Activated naive CD4-positive, alpha-beta T cell treated with anti-CD3 and anti-CD28 coated beads for 36 hours (primary cell): Measurements from ENCODE around the gene TNFRSF21. TPM values are rescaled to one million over a fixed set of nuclear protein-coding genes. Genes with fewer than 3 reads are reported as not detected.
"Not testable (repeated sequence)": the region's sequence is repeated elsewhere in the genome, so short reads cannot be mapped to it uniquely, and the experiment has no call there.

ENCODE experiments used
- CTCF ChIA-PET: fragments of 350-600 bp; sonication (Branson Sonifier 250); formaldehyde crosslinking; loops from one replicate; lab custom pipeline; 2021; ENCODE audit warnings: antibody characterized with exemption; lab: Charles Lee
- DNase-seq: peaks from one replicate; pipeline ENCODE4 v3.0.0-alpha.2; 2020
- H3K27ac Mint-ChIP-seq: one replicate; pipeline ENCODE4 v1.8.0; 2021; ENCODE audit warnings: mild to moderate bottlenecking, mixed read lengths
- H3K27me3 Mint-ChIP-seq: one replicate; pipeline ENCODE4 v1.8.0; 2021; ENCODE audit warnings: low read depth, mixed read lengths
- H3K36me3 Mint-ChIP-seq: one replicate; pipeline ENCODE4 v1.8.0; 2021; ENCODE audit warnings: low read depth, mixed read lengths
- H3K4me1 Mint-ChIP-seq: one replicate; pipeline ENCODE4 v1.8.0; 2021; ENCODE audit warnings: low read depth, mixed read lengths
- H3K4me3 Mint-ChIP-seq: one replicate; pipeline ENCODE4 v1.8.0; 2021; ENCODE audit warnings: mild to moderate bottlenecking, moderate library complexity, mixed read lengths
- H3K9me3 Mint-ChIP-seq: one replicate; pipeline ENCODE4 v1.8.0; 2021; ENCODE audit warnings: mixed read lengths
- intact Hi-C: fragments of 100-400 bp; cut with micrococcal nuclease; formaldehyde crosslinking; loops from one replicate; pipeline ENCODE4 v1.15.1; 2023
- total RNA-seq, 2 experiments: library from RNA; stranded (reverse); gene quantifications; one replicate each; pipeline ENCODE4 v1.2.3, GENCODE V29; 2021

The TNFRSF21 gene
- total RNA-seq, 2 experiments from 2014 or later, result 3.6 to 4.3 TPM

GRCh38 chr6:47276377-47276776 lies 33.3 kb downstream of the TNFRSF21 start:
- CTCF ChIA-PET, result no interaction called here
- Mint-ChIP-seq H3K9me3 (no peaks in the 10 kb centered on the region), H3K4me1 (no peaks in the 10 kb centered on the region), H3K27ac (no peak overlapping the region), H3K4me3 (no peak overlapping the region), H3K27me3 (no peaks in the 10 kb centered on the region), H3K36me3 (peaks cover 2% of the 10 kb centered on the region)
- intact Hi-C loops, result no loop called here
- DNase-seq, result no peak

GRCh38 chr6:47275640-47276039 lies 34.1 kb downstream of the TNFRSF21 start:
- CTCF ChIA-PET, result no interaction called here
- H3K27ac Mint-ChIP-seq, result no peak overlapping the region
- no peaks in the 10 kb centered on the region for H3K9me3 Mint-ChIP-seq
- intact Hi-C loops, result no loop called here
- peaks cover 2% of the 10 kb centered on the region for H3K36me3 Mint-ChIP-seq
- no peak overlapping the region for H3K4me3 Mint-ChIP-seq
- no peaks in the 10 kb centered on the region for H3K27me3 Mint-ChIP-seq
- H3K4me1 Mint-ChIP-seq, result no peaks in the 10 kb centered on the region
- no peak for DNase-seq

GRCh38 chr6:47275132-47275531 lies 34.6 kb downstream of the TNFRSF21 start:
- H3K9me3 Mint-ChIP-seq, DNase-seq, H3K36me3 Mint-ChIP-seq, H3K27ac Mint-ChIP-seq, intact Hi-C loops, H3K4me1 Mint-ChIP-seq, H3K4me3 Mint-ChIP-seq, CTCF ChIA-PET, H3K27me3 Mint-ChIP-seq: not testable (repeated sequence)

- no peak for DNase-seq
- Mint-ChIP-seq H3K9me3 (no peaks in the 10 kb centered on the region), H3K4me1 (no peaks in the 10 kb centered on the region), H3K27ac (no peak overlapping the region), H3K27me3 (no peaks in the 10 kb centered on the region), H3K4me3 (no peak overlapping the region), H3K36me3 (no peaks in the 10 kb centered on the region)
- CTCF ChIA-PET, result no interaction called here
- intact Hi-C loops, result no loop called here
Measured at GRCh38 chr6:47268572-47269187, 41.0 kb downstream of the TNFRSF21 start.

- Mint-ChIP-seq H3K27me3 (no peaks in the 10 kb centered on the region), H3K4me1 (no peaks in the 10 kb centered on the region), H3K36me3 (no peaks in the 10 kb centered on the region), H3K27ac (no peak overlapping the region), H3K4me3 (no peak overlapping the region), H3K9me3 (no peaks in the 10 kb centered on the region)
- intact Hi-C loops, result no loop called here
- DNase-seq, result no peak
- CTCF ChIA-PET, result no interaction called here
Measured at GRCh38 chr6:47267301-47267700, 42.4 kb downstream of the TNFRSF21 start.

- no peak overlapping the region for H3K4me3 Mint-ChIP-seq
- CTCF ChIA-PET, result no interaction called here
- no peaks in the 10 kb centered on the region for H3K4me1 Mint-ChIP-seq
- intact Hi-C loops, result no loop called here
- H3K9me3 Mint-ChIP-seq, result no peaks in the 10 kb centered on the region
- H3K27me3 Mint-ChIP-seq, result no peaks in the 10 kb centered on the region
- no peak for DNase-seq
- no peaks in the 10 kb centered on the region for H3K36me3 Mint-ChIP-seq
- H3K27ac Mint-ChIP-seq, result no peak overlapping the region
Measured at GRCh38 chr6:47265971-47266370, 43.7 kb downstream of the TNFRSF21 start.

GRCh38 chr6:47264775-47265184 lies 44.9 kb downstream of the TNFRSF21 start:
- Mint-ChIP-seq H3K36me3 (no peaks in the 10 kb centered on the region), H3K4me3 (no peak overlapping the region), H3K27me3 (no peaks in the 10 kb centered on the region), H3K4me1 (no peaks in the 10 kb centered on the region), H3K27ac (no peak overlapping the region), H3K9me3 (no peaks in the 10 kb centered on the region)
- CTCF ChIA-PET, result interaction anchor here (1.0 kb wide), 1 partner anchor 9 kb away, joined by 3 read pairs; no protein-coding TSS in a partner anchor
- intact Hi-C loops, result no loop called here
- no peak for DNase-seq

- Mint-ChIP-seq H3K27me3 (no peaks in the 10 kb centered on the region), H3K9me3 (no peaks in the 10 kb centered on the region), H3K4me3 (no peak overlapping the region), H3K4me1 (no peaks in the 10 kb centered on the region), H3K36me3 (no peaks in the 10 kb centered on the region), H3K27ac (no peak overlapping the region)
- intact Hi-C loops, result no loop called here
- no peak for DNase-seq
- CTCF ChIA-PET, result no interaction called here
Measured at GRCh38 chr6:47263268-47263667, 46.4 kb downstream of the TNFRSF21 start.

GRCh38 chr6:47262231-47262630 lies 47.5 kb downstream of the TNFRSF21 start:
- intact Hi-C loops, result no loop called here
- Mint-ChIP-seq H3K9me3 (no peaks in the 10 kb centered on the region), H3K27ac (no peak overlapping the region), H3K4me1 (no peaks in the 10 kb centered on the region), H3K4me3 (no peak overlapping the region), H3K36me3 (no peaks in the 10 kb centered on the region), H3K27me3 (no peaks in the 10 kb centered on the region)
- CTCF ChIA-PET, result no interaction called here
- DNase-seq, result no peak

- DNase-seq, result no peak
- Mint-ChIP-seq H3K9me3 (no peaks in the 10 kb centered on the region), H3K27ac (no peak overlapping the region), H3K4me1 (no peaks in the 10 kb centered on the region), H3K27me3 (no peaks in the 10 kb centered on the region), H3K36me3 (no peaks in the 10 kb centered on the region), H3K4me3 (no peak overlapping the region)
- CTCF ChIA-PET, result no interaction called here
- intact Hi-C loops, result no loop called here
Measured at GRCh38 chr6:47261191-47261590, 48.5 kb downstream of the TNFRSF21 start.

GRCh38 chr6:47260021-47260420 lies 49.7 kb downstream of the TNFRSF21 start:
- H3K9me3 Mint-ChIP-seq, result no peaks in the 10 kb centered on the region
- CTCF ChIA-PET, result no interaction called here
- no peak overlapping the region for H3K4me3 Mint-ChIP-seq
- DNase-seq, result no peak
- no peaks in the 10 kb centered on the region for H3K4me1 Mint-ChIP-seq
- no peaks in the 10 kb centered on the region for H3K36me3 Mint-ChIP-seq
- intact Hi-C loops, result no loop called here
- H3K27ac Mint-ChIP-seq, result no peak overlapping the region
- no peaks in the 10 kb centered on the region for H3K27me3 Mint-ChIP-seq

- H3K27ac Mint-ChIP-seq, result no peak overlapping the region
- no peaks in the 10 kb centered on the region for H3K36me3 Mint-ChIP-seq
- no peaks in the 10 kb centered on the region for H3K27me3 Mint-ChIP-seq
- intact Hi-C loops, result no loop called here
- H3K4me3 Mint-ChIP-seq, result no peak overlapping the region
- CTCF ChIA-PET, result no interaction called here
- no peaks in the 10 kb centered on the region for H3K9me3 Mint-ChIP-seq
- H3K4me1 Mint-ChIP-seq, result no peaks in the 10 kb centered on the region
- DNase-seq, result no peak
Measured at GRCh38 chr6:47258724-47259347, 50.9 kb downstream of the TNFRSF21 start.

GRCh38 chr6:47256981-47257730 lies 52.5 kb downstream of the TNFRSF21 start:
- Mint-ChIP-seq H3K4me3 (no peak overlapping the region), H3K9me3 (no peaks in the 10 kb centered on the region), H3K27ac (no peak overlapping the region), H3K4me1 (peaks cover 6% of the 10 kb centered on the region), H3K36me3 (no peaks in the 10 kb centered on the region), H3K27me3 (no peaks in the 10 kb centered on the region)
- CTCF ChIA-PET, result interaction anchor here (0.6 kb wide), 1 partner anchor 974 kb away, joined by 3 read pairs; no protein-coding TSS in a partner anchor
- DNase-seq, result no peak
- intact Hi-C loops, result no loop called here
